ENCODE measurements around the gene GLT8D1. TPM values are rescaled to one million over a fixed set of nuclear protein-coding genes. Genes with fewer than 3 reads are reported as not detected.
A peak's percentile ranks its signal among the peaks of the same experiment; 100 is the strongest.

The GLT8D1 gene
- total and polyA plus RNA-seq, 9 of the 15 experiments (the other 6 are each of a cell fraction or from before 2014, with no cell fraction given): 14.1 to 65.9 (median 33.7) TPM

- no peak for TF ChIP-seq BRF2 (IDR thresholded peaks at IDR 0.05; ENCODE audit: borderline replicate concordance, insufficient read depth, insufficient read length)
- TF ChIP-seq NRF1 (conservative IDR thresholded peaks at IDR 0.05 in 1 of 2, IDR thresholded peaks at IDR 0.05 in 1 of 2): peak; percentile 67 to 71; a peak in 3 of 4 replicates
- 0 out of 2 replicates have a peak, but pooled peaks have one; percentile 32 for TF ChIP-seq ZBED1 (IDR thresholded peaks at IDR 0.05)
- TF ChIP-seq SNAPC5 (CRISPR knock-in tag; IDR thresholded peaks at IDR 0.05): no peak
- TF ChIP-seq KLF13 (tag; IDR thresholded peaks at IDR 0.05; ENCODE audit: borderline replicate concordance, low read depth): no peak
- no peak for TF ChIP-seq ZNF354B (CRISPR knock-in tag; IDR thresholded peaks at IDR 0.05)
- TF ChIP-seq GABPB1 (CRISPR knock-in tag; IDR thresholded peaks at IDR 0.05): peak; percentile 94
- TF ChIP-seq NFRKB (IDR thresholded peaks at IDR 0.05; ENCODE audit: low read depth): no peak
- TF ChIP-seq TFAP4 (CRISPR knock-in tag; IDR thresholded peaks at IDR 0.05; ENCODE audit: borderline replicate concordance): peak; percentile 82
- no peak for TF ChIP-seq CBFB (CRISPR knock-in tag; IDR thresholded peaks at IDR 0.05)
- TF ChIP-seq CREB1 (IDR thresholded peaks at IDR 0.05): peak; percentile 77
- peak; percentile 76 for TF ChIP-seq CREB1 (CRISPR knock-in tag; IDR thresholded peaks at IDR 0.05)
- 0 out of 2 replicates have a peak, but pooled peaks have one; percentile 23 for TF ChIP-seq FOXP4 (CRISPR knock-in tag; IDR thresholded peaks at IDR 0.05; ENCODE audit: borderline replicate concordance)
- TF ChIP-seq ZFX (CRISPR knock-in tag; IDR thresholded peaks at IDR 0.05): peak; percentile 77
- TF ChIP-seq ZNF639 (CRISPR knock-in tag; conservative IDR thresholded peaks at IDR 0.05 in 1 of 2, IDR thresholded peaks at IDR 0.05 in 1 of 2): peak in 1 of 2 experiments; percentile 78; a peak in 1 of 4 replicates
- peak; percentile 75 for TF ChIP-seq CTBP1 (IDR thresholded peaks at IDR 0.05; ENCODE audit: borderline replicate concordance)
- TF ChIP-seq HMGXB4 (CRISPR knock-in tag; IDR thresholded peaks at IDR 0.05): no peak
- no peak for TF ChIP-seq HDAC6 (IDR thresholded peaks at IDR 0.05; ENCODE audit: low read depth, low read length)
These were observed at the start of gene GLT8D1, which contains the start of gene SPCS1 (continued) for GRCh38 chr3:52705688-52706686.
